Activated T-cell treated with anti-CD3 and anti-CD28 coated beads, Interleukin-2, amount 50 U/mL, for 48 hours (primary cell): Measurements from ENCODE around the gene TPRG1L.

Experiments
- DNase-seq, 2 experiments: peaks; one replicate each; pipeline ENCODE4 v3.0.0-alpha.2; 2020

The TPRG1L gene

DNA sequence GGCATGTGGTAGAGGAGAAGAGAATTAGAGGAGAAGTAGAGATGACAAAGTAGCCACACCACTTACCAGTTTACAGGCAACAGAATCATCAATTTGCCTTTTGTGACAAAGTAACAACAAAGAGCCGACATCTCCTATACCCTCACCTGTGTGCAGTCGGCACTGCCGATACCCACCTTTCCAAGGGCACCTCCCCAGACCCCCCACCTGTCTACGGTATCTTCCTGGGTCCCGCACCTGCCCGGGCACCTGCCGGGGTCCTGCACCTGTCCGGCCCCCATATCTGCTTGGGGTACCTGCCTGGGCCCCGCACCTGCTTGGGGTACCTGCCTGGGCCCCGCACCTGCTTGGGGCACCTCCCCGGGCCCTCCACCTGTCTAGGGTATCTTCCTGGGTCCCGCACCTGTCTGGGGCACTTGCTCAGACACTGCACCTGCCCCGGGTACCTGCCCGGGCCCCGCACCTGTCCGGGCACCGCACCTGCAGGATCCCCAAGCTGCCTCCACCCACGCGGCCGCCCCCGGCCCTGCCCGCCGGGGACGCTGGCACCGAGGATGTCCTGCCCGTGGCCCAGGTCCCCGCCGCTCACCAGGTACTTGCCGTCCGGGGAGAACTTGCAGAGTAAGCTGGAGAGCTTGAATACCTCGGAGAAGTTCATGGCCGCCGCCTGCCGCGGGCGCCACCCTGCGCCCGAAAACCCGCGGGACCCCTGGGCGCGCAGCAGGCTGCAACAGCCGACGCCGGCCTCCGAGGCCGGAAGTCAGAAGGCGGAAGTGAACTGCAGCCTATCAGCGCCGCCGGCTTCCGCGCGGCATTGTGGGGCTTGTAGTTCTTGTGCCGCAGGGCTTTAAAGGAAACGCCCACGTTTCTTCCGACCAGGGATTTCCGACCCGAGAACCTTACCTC, 24.8 kb downstream of the TPRG1L start, which contains the start of gene WRAP73:
WRAP73 (minus strand) TSS at position 762 of the 906 bp plus-strand sequence; CDS start at position 658, 104 bp downstream.
- DNase-seq = peak; percentile 87 to 92

DNA sequence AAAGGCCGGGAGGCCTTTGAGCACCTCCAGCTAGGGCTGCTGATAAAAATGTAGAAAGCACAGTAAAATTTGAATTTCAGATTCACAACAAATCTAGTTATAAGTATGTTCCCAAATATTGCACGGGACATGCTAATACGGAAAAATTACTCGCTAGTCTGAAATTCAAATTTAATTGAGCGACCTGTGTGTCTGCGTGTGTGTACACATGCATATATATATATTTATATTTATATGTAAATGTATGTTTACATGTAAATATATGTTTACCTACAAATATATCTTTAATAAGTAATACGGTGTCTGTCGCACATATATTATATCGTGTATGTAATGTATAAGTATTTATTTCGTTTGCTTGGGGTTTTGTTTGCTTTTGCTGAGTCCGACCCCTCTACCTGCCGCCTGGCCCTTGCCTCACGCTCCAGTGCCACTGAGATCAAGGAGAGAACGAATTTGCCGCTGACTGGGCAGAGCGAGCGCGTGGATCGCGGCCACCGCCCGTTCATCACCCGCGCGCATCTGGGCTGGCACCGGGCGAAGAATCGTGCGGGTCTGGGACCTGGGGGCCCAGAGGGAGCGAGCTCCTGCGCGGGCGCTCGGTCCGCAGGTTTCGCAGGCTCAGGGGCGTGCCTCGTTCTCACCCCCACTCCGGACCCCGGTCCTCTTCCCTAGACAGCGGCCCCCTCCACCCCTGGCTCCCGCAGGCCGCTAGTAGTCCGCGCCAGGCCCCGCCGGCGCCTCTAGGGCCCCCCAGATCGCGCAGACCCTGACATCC, 25.6 kb downstream of the TPRG1L start:
- peak; percentile 28 to 29 for DNase-seq

DNA sequence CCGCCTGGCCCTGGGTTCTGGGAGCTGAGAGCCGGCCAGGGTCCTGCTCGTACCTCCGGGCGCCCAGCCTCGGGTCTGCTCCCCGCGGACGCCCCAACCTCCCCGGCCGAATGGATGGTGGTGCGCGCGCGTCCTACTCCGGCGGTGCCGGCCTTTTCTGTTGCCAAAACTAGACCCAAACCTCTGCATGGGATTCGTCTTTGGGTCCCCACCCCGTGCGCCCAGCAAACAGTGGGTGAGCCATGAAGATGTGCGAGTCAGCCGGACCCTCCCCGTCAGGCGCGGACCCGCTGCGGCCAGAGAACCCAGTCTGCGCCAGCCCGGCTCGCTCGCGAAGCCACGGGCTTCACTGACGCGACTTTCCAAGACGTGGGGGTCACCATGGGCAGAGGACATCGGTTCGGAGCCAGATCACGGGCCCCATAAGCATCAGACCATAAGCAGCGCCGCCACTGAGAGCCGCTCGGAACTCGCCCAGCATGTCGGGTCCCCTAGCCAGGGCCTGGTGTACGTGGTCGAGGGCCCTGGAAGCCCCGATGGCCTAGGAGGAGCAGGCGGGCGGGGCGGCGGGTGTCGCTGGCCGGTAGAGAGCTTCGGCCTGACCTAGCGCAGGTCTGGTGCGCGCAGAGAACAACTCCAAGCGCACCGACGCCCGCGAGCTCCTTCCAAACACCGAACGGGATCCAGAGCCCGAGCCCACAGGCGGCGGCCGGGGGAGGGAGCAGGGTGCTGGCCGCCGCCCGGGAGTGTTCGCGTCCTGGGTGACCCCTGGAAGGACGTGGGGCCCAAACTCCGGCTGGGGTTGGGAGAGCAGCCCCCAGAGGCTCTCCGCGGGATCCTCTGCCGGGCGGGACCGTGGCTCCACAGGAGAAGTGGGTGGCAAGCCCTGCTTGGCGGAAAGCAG, 26.5 kb downstream of the TPRG1L start:
- DNase-seq = peak; percentile 40 to 42

GRCh38 chr1:3651930-3652547, 27.2 kb downstream of the TPRG1L start, which contains the start of gene TP73:
TP73 (plus strand) TSS chr1:3652516; CDS start chr1:3682366, 29,850 bp downstream.
- DNase-seq = peak; percentile 34 to 39

GRCh38 chr1:3652548-3653285, 27.9 kb downstream of the TPRG1L start:
- no peak for DNase-seq

DNA sequence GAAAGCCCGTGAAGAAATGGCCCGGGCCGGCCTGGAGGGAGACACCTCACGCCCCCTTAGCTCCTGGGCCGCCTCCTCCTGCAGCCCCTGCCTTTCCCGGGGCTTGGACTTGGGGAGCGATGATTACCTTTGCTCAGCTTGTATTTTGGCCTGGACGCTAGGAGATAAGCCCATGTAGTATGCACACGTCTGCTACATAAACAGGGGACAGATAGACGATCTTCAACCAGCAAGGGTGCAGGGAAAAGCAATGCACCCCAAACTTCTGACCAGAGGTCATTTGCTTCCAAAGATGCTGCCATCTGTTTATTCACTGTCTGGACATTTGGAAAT, 28.4 kb downstream of the TPRG1L start:
- no peak for DNase-seq

DNA sequence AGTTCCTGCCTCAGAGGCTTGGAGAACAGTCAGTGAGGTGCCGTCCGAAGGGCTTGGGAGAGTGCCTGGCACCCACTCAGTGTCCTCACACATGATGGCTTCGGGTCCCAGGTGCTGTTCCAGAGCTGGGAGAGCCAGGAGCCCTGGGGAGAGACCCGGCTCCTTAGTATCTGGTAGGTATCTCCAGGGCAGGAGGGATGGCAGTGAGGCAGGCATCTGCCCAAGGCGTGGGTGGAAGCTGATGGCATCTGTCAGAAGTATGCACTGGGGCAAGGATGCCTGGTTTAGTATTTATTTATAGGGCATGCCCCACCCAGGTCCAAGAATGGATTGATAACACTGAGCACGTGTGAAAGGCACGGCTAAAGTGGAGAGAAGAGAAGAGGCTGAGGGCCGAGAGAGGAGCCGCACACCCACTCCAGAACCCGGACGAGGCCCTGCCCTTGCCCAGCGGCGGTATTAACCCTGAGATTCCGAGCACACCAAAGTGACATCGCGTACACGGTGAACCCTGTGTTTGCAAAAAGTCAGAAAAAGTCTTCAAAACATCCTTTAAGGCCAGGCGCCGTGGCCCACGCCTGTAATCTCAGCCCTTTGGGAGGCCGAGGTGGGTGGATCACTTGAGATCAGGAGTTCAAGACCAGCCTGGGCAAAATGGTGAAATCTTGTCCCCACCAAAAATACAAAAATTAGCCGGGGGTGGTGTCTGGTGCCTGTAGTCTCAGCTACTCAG, 29.9 kb downstream of the TPRG1L start:
- no peak for DNase-seq

- DNase-seq = no peak
Measured at GRCh38 chr1:3656450-3657095, 31.8 kb downstream of the TPRG1L start.

DNA sequence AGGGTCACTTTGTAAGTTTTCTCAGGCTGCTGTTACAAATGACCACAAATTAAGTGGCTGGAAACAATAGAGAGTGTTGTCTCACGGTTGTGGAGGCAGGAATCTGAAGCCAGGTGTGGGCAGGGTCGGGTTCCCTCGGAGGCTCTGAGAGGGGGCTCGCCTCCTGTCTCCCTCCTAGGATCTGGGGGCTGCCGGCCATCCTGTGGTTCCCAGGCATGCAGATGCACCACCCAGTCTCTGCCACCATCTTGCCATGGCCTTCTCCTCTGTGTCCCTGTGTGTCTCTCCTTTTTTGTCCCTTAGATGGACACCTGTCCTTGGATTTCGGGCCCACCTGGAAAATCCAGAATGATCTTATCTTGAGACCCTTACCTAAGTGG, 32.3 kb downstream of the TPRG1L start:
- no peak for DNase-seq

DNA sequence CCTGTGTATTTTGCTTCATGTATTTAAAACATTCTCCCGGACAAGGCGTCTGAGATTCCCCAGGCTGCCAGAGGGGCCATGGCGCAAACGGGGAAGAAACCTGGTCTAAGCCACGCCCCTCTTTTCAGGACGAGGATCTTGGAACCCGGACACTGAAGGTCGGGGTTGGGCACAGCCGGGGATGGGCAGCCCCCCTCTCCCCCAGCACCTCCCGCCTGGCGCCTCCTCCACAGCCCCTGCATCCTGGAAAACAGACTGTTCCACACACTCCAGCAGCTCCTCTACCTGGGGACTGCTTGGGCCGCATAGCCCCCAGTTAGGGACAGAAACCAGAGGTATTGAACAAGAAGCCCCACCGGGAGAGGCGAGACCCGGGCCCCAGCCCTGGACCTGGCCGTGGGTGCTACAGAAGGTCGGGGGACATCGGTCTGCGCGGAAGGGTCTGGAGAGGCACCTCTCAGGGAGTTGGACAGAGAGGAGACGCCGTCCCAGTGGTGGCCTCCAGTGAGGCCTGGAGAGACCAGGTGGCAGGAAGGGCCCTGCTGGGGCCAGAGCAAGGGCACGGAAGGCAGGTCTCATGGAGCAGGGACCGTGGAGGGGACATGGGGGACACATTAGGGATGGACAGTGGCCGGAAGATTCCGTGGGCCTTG, 32.9 kb downstream of the TPRG1L start:
- DNase-seq = no peak

- no peak for DNase-seq
Measured at GRCh38 chr1:3658231-3658615, 33.4 kb downstream of the TPRG1L start.

- no peak for DNase-seq
Measured at GRCh38 chr1:3659093-3659492, 34.3 kb downstream of the TPRG1L start.

DNA sequence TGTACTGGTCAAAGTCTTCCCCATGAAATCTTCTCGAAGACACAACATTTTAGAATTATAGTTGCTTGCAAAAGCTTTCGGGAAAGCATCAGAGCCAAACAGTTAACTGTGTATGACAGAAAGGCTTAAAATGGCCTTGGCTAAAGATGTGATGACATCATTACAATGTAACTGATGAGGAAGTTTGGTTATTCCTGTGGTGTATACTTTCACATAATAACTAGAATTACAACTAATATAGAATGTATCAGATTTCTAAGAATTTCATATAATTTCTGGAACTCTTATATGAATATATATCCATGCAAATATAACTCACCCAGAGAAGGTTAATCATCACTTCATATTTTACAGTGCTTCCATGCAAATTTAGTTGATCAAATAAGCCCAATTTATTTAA, 35.9 kb downstream of the TPRG1L start:
- DNase-seq = no peak

GRCh38 chr1:3661631-3662030, 36.8 kb downstream of the TPRG1L start:
- DNase-seq = no peak

DNA sequence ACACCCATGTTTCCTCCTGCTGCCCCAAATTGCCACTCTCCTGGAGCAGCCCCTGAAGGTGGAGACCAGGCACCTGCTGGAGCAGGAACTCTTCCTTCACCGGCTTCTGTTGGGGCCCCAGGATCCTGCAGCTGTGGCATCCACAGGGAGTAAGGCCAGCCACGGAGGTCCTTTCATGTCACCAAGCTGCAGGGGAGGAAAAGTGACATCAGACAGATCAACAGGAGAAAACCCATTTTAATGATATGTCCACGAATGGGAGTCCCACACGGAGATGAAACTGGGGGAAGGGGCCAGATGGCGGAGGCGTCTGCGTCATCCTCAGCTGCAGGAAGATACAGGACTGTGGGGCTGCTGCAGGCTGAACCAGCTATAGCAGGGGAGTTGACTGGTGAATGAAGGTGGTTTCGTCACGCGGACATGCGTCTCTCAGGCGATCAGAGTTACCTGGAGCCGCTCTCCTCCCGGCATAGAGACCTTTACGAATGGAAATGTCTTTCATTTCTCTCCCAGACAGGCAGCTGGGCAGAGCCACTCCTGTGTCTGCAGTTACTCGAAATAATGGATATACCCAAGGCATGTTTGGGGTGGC, 37.4 kb downstream of the TPRG1L start:
- DNase-seq = no peak

- no peak for DNase-seq
Measured at GRCh38 chr1:3663999-3664699, 39.3 kb downstream of the TPRG1L start.

DNA sequence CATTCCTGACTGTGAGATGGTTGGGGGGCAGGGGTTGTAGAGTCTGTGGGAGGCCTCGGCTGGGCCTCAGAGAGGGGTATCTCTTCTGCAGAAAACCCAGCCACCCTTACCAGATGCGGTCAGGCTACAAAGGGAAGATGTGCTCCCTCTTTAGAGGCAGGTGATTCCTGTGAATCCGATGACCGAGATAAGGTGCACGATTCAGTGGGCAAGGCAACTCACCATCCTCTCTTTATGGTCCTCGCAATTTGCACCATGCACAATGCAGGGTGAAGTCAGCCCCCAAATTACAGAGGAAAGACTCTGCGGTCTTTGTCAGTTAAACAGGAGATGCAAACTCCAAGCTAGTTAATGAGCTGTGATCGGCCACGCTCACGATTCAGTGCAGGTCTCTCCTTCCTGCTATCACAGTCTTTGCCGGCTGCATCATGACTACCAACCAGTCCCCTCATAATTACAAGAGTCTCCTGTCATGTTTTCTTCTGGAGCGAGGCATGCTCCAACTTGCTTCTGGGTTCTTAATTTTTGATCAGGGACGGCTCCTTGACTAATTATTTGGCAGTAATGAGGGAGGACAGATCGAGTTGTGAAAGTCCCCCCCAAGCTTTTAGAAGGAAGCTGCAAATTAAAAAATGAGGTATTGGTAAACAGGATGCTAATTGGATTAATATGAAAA, 40.0 kb downstream of the TPRG1L start:
- DNase-seq = no peak

- no peak for DNase-seq
Measured at GRCh38 chr1:3668148-3668547, 43.3 kb downstream of the TPRG1L start.
